A549 (cell line): ENCODE results near the gene KRT71.

ENCODE experiments used
- BHLHE40 ChIP-seq: IDR thresholded peaks from 2 replicates; pipeline ENCODE4 v1.6.1; 2012; ENCODE audit warnings: low read depth, low read length, inconsistent platforms
- CBX8 ChIP-seq: fragments of 200-600 bp; sonication (generic); IDR thresholded peaks from 2 replicates; pipeline ENCODE4 v1.6.1; 2016
- CHD2 ChIP-seq: fragments of 150-350 bp; IDR thresholded peaks from 2 replicates; pipeline ENCODE4 v1.6.1; 2014; ENCODE audit warnings: low read length; ENCODE audit not compliant: partially characterized antibody
- EHMT2 ChIP-seq: fragments of 200-600 bp; sonication (generic); IDR thresholded peaks from 2 replicates; pipeline ENCODE4 v1.6.1; 2016; ENCODE audit warnings: antibody characterized with exemption, low read depth, mild to moderate bottlenecking, moderate library complexity
- JUNB ChIP-seq: fragments of >200 bp; sonication (Bioruptor Twin); formaldehyde crosslinking; IDR thresholded peaks from 2 replicates; pipeline ENCODE4 v1.6.1; 2016
- MAFK ChIP-seq: fragments of 450-650 bp; IDR thresholded peaks from 2 replicates; pipeline ENCODE4 v1.6.1; 2014; ENCODE audit not compliant: partially characterized antibody
- RAD21 ChIP-seq, 2 experiments: fragments of >200 bp in 1 of 2; sonication (Bioruptor Twin) in 1 of 2; formaldehyde crosslinking in 1 of 2; IDR thresholded peaks in 1 of 2; conservative IDR thresholded peaks in 1 of 2; 2 replicates in 1 of 2; 3 replicates in 1 of 2; pipeline ENCODE4 v1.6.1; 2012 to 2018; ENCODE audit warnings: inconsistent platforms in 1 of 2
- SREBF2 ChIP-seq: fragments of 450-650 bp; IDR thresholded peaks from 2 replicates; pipeline ENCODE4 v1.6.1; 2014; ENCODE audit warnings: mild to moderate bottlenecking, moderate library complexity
- TF ChIP-seq, protein P1 (sequence below): fragments of >200 bp; sonication (Bioruptor Twin); formaldehyde crosslinking; IDR thresholded peaks from 3 replicates; pipeline ENCODE4 v1.5.1; 2016
- TF ChIP-seq, protein P2 (sequence below): fragments of 450-650 bp; IDR thresholded peaks from 2 replicates; pipeline ENCODE4 v1.6.1; 2014; ENCODE audit warnings: antibody characterized with exemption
- TF ChIP-seq, protein P3 (sequence below): IDR thresholded peaks from 2 replicates; pipeline ENCODE4 v1.6.1; 2012
- TF ChIP-seq, protein P4 (sequence below): IDR thresholded peaks from 2 replicates; pipeline ENCODE4 v1.6.1; 2012

DNA sequence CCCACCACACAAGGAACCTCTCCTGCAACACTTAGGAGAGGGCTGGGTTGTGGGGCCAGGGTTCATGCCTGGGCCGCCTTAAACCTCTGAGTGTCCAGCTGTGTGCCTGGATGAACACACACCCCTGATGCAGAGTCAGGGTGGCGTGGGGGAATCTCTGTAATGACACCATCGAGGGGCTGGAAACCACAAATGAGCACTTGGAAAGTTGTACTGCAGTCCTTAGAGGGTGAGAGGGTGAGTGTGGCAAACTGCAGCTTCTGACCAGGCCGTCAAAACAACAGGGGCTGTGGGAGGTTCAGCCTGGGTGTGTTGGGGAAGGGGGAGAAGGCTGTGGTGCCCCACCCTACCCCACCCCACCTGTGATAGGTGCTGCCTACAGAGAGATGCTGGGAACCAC lies 20.3 kb downstream of the KRT71 start:
- TF ChIP-seq, protein P1, sequence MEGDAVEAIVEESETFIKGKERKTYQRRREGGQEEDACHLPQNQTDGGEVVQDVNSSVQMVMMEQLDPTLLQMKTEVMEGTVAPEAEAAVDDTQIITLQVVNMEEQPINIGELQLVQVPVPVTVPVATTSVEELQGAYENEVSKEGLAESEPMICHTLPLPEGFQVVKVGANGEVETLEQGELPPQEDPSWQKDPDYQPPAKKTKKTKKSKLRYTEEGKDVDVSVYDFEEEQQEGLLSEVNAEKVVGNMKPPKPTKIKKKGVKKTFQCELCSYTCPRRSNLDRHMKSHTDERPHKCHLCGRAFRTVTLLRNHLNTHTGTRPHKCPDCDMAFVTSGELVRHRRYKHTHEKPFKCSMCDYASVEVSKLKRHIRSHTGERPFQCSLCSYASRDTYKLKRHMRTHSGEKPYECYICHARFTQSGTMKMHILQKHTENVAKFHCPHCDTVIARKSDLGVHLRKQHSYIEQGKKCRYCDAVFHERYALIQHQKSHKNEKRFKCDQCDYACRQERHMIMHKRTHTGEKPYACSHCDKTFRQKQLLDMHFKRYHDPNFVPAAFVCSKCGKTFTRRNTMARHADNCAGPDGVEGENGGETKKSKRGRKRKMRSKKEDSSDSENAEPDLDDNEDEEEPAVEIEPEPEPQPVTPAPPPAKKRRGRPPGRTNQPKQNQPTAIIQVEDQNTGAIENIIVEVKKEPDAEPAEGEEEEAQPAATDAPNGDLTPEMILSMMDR, result no peak
- TF ChIP-seq MAFK (no peak), SREBF2 (no peak), JUNB (no peak), RAD21 (conservative IDR thresholded peaks at IDR 0.05 in 1 of 2, IDR thresholded peaks at IDR 0.05 in 1 of 2) (no peak), BHLHE40 (no peak), CBX8 (no peak), CHD2 (no peak), EHMT2 (no peak)
- TF ChIP-seq, protein P2, sequence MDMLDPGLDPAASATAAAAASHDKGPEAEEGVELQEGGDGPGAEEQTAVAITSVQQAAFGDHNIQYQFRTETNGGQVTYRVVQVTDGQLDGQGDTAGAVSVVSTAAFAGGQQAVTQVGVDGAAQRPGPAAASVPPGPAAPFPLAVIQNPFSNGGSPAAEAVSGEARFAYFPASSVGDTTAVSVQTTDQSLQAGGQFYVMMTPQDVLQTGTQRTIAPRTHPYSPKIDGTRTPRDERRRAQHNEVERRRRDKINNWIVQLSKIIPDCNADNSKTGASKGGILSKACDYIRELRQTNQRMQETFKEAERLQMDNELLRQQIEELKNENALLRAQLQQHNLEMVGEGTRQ, result no peak
- TF ChIP-seq, protein P3, sequence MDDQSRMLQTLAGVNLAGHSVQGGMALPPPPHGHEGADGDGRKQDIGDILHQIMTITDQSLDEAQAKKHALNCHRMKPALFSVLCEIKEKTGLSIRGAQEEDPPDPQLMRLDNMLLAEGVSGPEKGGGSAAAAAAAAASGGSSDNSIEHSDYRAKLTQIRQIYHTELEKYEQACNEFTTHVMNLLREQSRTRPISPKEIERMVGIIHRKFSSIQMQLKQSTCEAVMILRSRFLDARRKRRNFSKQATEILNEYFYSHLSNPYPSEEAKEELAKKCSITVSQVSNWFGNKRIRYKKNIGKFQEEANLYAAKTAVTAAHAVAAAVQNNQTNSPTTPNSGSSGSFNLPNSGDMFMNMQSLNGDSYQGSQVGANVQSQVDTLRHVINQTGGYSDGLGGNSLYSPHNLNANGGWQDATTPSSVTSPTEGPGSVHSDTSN, result no peak
- TF ChIP-seq, protein P4, sequence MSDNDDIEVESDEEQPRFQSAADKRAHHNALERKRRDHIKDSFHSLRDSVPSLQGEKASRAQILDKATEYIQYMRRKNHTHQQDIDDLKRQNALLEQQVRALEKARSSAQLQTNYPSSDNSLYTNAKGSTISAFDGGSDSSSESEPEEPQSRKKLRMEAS, result no peak
